ENCODE data around the gene SYT2.

DNA sequence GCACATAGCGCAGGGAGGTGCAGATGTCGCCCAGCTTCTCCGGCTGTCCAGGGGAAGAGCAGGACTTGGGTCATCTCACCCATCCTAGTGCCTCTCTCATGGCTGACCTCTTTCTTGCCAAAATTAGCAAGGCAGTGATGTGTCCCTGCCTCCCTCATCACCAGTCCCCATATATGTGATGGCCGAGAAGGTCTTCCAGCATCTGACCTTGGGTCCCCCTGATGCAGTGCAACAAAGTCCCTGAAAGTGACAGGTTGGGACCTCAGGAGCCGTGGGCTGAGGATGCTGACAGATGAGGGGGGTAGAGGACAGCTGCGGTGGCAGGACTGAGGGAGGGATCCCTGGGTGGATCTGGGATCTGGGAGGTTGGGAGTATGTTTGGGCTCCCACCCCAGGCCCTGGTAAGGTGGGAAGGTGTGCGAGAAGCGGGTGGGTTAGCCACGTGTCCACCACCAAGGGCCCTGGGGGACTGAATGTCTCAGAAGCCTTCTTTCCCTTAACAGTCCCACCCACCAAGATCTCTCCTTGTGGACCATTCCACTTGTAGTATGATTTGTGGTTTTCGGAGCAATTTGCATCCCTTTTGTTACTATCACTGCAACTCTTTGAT lies 109.7 kb downstream of the SYT2 start:
- TF ChIP-seq, protein P1, sequence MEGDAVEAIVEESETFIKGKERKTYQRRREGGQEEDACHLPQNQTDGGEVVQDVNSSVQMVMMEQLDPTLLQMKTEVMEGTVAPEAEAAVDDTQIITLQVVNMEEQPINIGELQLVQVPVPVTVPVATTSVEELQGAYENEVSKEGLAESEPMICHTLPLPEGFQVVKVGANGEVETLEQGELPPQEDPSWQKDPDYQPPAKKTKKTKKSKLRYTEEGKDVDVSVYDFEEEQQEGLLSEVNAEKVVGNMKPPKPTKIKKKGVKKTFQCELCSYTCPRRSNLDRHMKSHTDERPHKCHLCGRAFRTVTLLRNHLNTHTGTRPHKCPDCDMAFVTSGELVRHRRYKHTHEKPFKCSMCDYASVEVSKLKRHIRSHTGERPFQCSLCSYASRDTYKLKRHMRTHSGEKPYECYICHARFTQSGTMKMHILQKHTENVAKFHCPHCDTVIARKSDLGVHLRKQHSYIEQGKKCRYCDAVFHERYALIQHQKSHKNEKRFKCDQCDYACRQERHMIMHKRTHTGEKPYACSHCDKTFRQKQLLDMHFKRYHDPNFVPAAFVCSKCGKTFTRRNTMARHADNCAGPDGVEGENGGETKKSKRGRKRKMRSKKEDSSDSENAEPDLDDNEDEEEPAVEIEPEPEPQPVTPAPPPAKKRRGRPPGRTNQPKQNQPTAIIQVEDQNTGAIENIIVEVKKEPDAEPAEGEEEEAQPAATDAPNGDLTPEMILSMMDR (IDR thresholded peaks at IDR 0.05), result peak; percentile 78
- no peak for TF ChIP-seq ZFX (IDR thresholded peaks at IDR 0.05; ENCODE audit: borderline replicate concordance)
